Ectodermal cell (in vitro differentiated cells): ENCODE results near the gene TRIM39.
"Not testable (repeated sequence)": the region's sequence is repeated elsewhere in the genome, so short reads cannot be mapped to it uniquely, and the experiment has no call there.

Experiments
- H3K27ac ChIP-seq: 2 replicates; pipeline ENCODE4 v1.7.0; 2013; ENCODE audit warnings: mild to moderate bottlenecking, low read depth, low read length; ENCODE audit not compliant: insufficient read depth, poor library complexity, severe bottlenecking
- H3K27me3 ChIP-seq: 2 replicates; pipeline ENCODE4 v1.7.0; 2013; ENCODE audit warnings: mild to moderate bottlenecking, low read length; ENCODE audit not compliant: insufficient read depth, control insufficient read depth, poor library complexity, severe bottlenecking
- H3K36me3 ChIP-seq: one replicate; pipeline ENCODE4 v1.7.0; 2013; ENCODE audit warnings: low read length; ENCODE audit not compliant: control insufficient read depth, insufficient read depth
- H3K4me1 ChIP-seq: one replicate; pipeline ENCODE4 v1.7.0; 2013; ENCODE audit warnings: low read length; ENCODE audit not compliant: control insufficient read depth, insufficient read depth
- H3K4me3 ChIP-seq: 2 replicates; pipeline ENCODE4 v1.7.0; 2013; ENCODE audit warnings: low read depth, low read length, control low read depth; ENCODE audit not compliant: insufficient read depth
- H3K9me3 ChIP-seq: 2 replicates; pipeline ENCODE4 v1.7.0; 2013; ENCODE audit warnings: mild to moderate bottlenecking, low read length, moderate library complexity; ENCODE audit not compliant: control insufficient read depth
- WGBS, 2 experiments: methylation state at CpG; one replicate each; pipeline ENCODE4 v1.1.7; 2013; ENCODE audit warnings: missing lambda C conversion rate in 2 of 2; 5-methylcytosine and 5-hydroxymethylcytosine counted together

Gene TRIM39

GRCh38 chr6:30359276-30359675 lies 32.5 kb downstream of the TRIM39 start:
- Histone ChIP-seq H3K4me1 (peaks cover 3% of the 10 kb centered on the region), H3K4me3 (no peak overlapping the region), H3K27me3 (peaks cover 35% of the 10 kb centered on the region), H3K36me3 (no peaks in the 10 kb centered on the region), H3K27ac (no peak overlapping the region), H3K9me3 (no peaks in the 10 kb centered on the region)
- 89 to 90% methylated on average over 5 of the region's 5 CpGs for WGBS, 2 experiments

DNA sequence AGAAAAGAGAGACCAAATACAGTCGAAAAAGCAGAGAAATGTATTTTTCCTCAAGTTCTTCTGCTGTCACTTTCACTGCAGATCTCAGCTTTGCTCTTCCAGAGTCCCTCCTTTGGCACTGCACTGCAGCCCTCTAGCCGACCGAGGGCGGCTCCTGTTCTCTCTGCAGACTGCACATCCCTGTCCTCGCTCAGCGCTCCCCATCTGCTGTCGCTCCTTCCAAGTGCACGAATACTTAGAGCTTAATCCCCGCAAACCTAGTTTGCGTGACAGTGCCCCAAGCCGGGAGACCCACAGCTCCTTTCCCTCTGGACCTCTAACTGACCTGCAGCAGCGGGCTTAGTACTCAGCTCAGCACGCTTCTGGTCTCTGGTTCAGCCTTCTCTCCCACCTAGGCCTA lies 33.4 kb downstream of the TRIM39 start:
- 73 to 76% methylated on average over 13 of the region's 13 CpGs for WGBS, 2 experiments
- no peak overlapping the region for H3K27ac ChIP-seq
- peaks cover 35% of the 10 kb centered on the region for H3K27me3 ChIP-seq
- H3K9me3 ChIP-seq: no peaks in the 10 kb centered on the region
- H3K4me1 ChIP-seq: peaks cover 3% of the 10 kb centered on the region
- H3K36me3 ChIP-seq: no peaks in the 10 kb centered on the region
- no peak overlapping the region for H3K4me3 ChIP-seq

DNA sequence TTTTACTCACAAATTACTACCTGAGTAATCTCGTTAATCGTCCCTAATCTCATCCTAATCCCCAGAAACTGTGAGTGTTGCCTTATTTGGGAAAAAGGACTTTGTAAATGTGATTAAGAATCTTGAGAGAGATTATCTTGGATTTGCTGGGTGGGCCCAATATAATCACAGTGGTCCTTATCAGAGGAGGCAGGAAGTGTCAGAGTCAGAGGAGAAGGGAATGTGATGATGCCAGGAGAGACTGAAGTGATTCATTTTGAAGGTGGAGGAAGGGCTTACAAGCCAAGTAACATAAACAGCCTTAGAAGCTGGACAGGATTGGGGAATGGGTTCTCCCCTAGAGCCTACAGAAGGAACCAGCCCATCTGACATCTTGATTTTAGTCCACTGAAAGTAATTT lies 34.9 kb downstream of the TRIM39 start:
- Histone ChIP-seq H3K36me3 (no peaks in the 10 kb centered on the region), H3K27ac (no peak overlapping the region), H3K4me1 (peaks cover 3% of the 10 kb centered on the region), H3K9me3 (no peaks in the 10 kb centered on the region), H3K27me3 (peaks cover 35% of the 10 kb centered on the region), H3K4me3 (no peak overlapping the region)
- WGBS, 2 experiments: 100% methylated on average over 2 of the region's 2 CpGs; no CpG with 5 or more reads in 1 of the 2 experiments

DNA sequence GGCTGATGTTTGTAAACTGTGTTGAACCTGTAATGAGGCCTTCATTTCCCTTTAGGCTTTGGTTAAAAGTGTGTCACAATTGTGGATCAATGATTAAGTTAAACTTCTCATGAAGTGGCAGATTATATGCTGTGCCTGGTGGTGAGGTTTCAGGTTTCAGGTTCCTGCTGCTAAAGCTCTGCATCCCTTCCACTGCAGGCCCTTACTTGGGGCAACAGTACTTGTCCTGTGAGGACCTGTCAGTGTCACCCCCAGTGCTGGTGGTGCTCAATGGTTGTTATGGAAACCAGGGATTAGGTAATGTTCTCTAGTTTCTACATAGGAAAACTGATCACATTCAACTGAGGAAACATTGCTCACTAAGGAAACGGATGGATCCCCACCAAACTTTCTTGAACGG lies 36.7 kb downstream of the TRIM39 start:
- WGBS, 2 experiments: 85 to 88% methylated on average over 2 of the region's 2 CpGs
- no peaks in the 10 kb centered on the region for H3K36me3 ChIP-seq

GRCh38 chr6:30364591-30364990 lies 37.9 kb downstream of the TRIM39 start:
- H3K27ac ChIP-seq: no peak overlapping the region
- H3K27me3 ChIP-seq: peaks cover 14% of the 10 kb centered on the region
- WGBS, 2 experiments: 84 to 91% methylated on average over 2 of the region's 2 CpGs
- no peaks in the 10 kb centered on the region for H3K9me3 ChIP-seq
- H3K36me3 ChIP-seq: no peaks in the 10 kb centered on the region
- peaks cover 3% of the 10 kb centered on the region for H3K4me1 ChIP-seq
- no peak overlapping the region for H3K4me3 ChIP-seq

More for the DNA sequence above, 36.7 kb downstream of the TRIM39 start:
- Histone ChIP-seq H3K4me1 (peaks cover 3% of the 10 kb centered on the region), H3K4me3 (no peak overlapping the region), H3K27ac (no peak overlapping the region), H3K27me3 (peaks cover 26% of the 10 kb centered on the region), H3K9me3 (no peaks in the 10 kb centered on the region)

GRCh38 chr6:30369280-30369679 lies 42.6 kb downstream of the TRIM39 start:
- not testable (repeated sequence) for H3K27me3 ChIP-seq, H3K4me1 ChIP-seq, H3K27ac ChIP-seq, H3K9me3 ChIP-seq, H3K4me3 ChIP-seq, H3K36me3 ChIP-seq
- WGBS, 2 experiments: 17% methylated on average over 1 of the region's 1 CpG; no CpG with 5 or more reads in 1 of the 2 experiments

DNA sequence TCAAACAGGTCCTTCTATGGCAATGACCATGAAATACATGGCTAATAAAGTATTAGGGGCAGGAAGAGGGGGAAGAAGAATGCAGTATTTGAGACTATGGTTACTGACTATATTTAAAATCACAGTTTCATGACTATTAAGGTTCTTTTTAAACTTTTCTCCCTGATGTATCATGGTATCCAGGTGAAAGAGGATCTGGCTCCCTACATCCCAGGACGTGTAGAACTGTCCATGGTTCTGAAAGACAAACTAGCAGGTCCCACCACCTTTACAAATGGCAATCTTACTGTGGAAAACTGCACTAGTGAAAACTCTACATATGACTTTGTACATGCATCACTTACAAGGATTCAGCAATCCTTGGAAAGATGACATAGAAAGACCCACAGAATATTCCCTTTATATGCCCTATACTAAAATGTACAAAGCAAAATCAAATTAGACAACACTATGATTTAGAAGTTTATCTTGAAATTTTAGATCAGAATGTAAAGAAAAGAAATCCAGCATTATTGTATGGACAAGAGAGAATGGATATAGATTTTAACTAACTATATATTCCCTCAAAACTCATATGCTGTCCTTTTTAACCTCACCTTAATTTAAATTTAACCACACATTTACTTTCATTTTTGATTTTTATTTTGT lies 51.7 kb downstream of the TRIM39 start:
- Histone ChIP-seq H3K4me1 (no peaks in the 10 kb centered on the region), H3K36me3 (no peaks in the 10 kb centered on the region), H3K9me3 (no peaks in the 10 kb centered on the region), H3K27ac (no peak overlapping the region), H3K27me3 (peaks cover 26% of the 10 kb centered on the region), H3K4me3 (no peak overlapping the region)
- WGBS, 2 experiments: 0 to 3% methylated on average over 1 of the region's 1 CpG

DNA sequence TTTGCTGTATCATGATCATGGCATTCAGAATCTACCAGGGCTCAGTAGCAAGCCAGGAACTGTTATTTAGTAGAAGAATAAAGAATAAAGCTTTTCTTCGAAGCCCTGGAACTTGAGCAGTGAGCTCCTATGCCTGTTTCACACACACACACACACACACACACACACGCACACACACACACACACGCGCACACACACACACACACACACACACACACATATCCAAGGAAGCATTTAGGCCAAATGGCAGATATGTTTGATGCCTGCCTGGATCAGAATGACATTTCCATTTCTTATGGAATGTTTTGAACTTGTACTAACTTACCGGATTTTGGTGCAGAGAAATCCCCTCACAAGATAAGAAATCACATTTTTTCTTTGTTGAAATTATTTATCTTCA lies 53.7 kb downstream of the TRIM39 start:
- H3K4me1 ChIP-seq: no peaks in the 10 kb centered on the region
- H3K36me3 ChIP-seq: no peaks in the 10 kb centered on the region
- peaks cover 28% of the 10 kb centered on the region for H3K27me3 ChIP-seq
- H3K27ac ChIP-seq: no peak overlapping the region
- WGBS, 2 experiments: 34 to 42% methylated on average over 5 of the region's 5 CpGs
- H3K9me3 ChIP-seq: no peaks in the 10 kb centered on the region
- H3K4me3 ChIP-seq: no peak overlapping the region

- Histone ChIP-seq H3K4me3 (no peak overlapping the region), H3K9me3 (no peaks in the 10 kb centered on the region), H3K27ac (no peak overlapping the region), H3K36me3 (no peaks in the 10 kb centered on the region), H3K27me3 (peaks cover 39% of the 10 kb centered on the region), H3K4me1 (no peaks in the 10 kb centered on the region)
- 45 to 52% methylated on average over 3 of the region's 3 CpGs for WGBS, 2 experiments
Measured at GRCh38 chr6:30386166-30386565, 59.4 kb downstream of the TRIM39 start.

DNA sequence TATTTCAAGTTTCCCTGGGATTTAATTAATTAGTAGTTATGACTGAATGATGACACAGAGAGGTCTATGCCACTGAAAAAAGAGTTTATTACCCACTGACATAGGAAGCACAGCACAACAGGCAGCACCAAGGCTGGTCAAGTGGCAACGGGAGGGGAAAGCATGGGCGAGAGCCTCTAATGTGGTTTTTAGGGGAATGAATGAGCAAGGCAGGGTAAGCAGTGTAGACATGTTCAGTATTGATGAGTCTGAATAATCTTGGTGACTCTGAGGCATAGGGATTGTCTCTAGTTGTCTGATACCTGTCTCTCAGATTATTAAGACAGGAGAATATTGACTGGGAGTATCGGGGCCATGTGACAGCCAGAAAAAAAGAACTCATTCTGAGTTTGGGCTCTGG lies 64.5 kb downstream of the TRIM39 start:
- H3K36me3 ChIP-seq: no peaks in the 10 kb centered on the region
- H3K9me3 ChIP-seq: no peaks in the 10 kb centered on the region
- no peak overlapping the region for H3K27ac ChIP-seq
- WGBS, 2 experiments: 65 to 67% methylated on average over 3 of the region's 3 CpGs
- peaks cover 23% of the 10 kb centered on the region for H3K27me3 ChIP-seq
- no peaks in the 10 kb centered on the region for H3K4me1 ChIP-seq
- H3K4me3 ChIP-seq: no peak overlapping the region
